Endothelial cell of coronary artery (primary cell): ENCODE data around the gene PALD1. TPM values are rescaled to one million over a fixed set of nuclear protein-coding genes. Genes with fewer than 3 reads are reported as not detected.

Experiments used
- total RNA-seq: library from RNA; depleted of rRNA; stranded (reverse); fragments of >200 nt; gene quantifications from 2 replicates; pipeline ENCODE4 v1.2.3, GENCODE V29; 2014

PALD1 gene
- 25.0 and 57.1 TPM in 2 replicates for total RNA-seq

GRCh38 chr10:70478191-70479164 is at the start of gene PALD1:
PALD1 (plus strand) TSS chr10:70478767; CDS start chr10:70525952, 47,185 bp downstream.

DNA sequence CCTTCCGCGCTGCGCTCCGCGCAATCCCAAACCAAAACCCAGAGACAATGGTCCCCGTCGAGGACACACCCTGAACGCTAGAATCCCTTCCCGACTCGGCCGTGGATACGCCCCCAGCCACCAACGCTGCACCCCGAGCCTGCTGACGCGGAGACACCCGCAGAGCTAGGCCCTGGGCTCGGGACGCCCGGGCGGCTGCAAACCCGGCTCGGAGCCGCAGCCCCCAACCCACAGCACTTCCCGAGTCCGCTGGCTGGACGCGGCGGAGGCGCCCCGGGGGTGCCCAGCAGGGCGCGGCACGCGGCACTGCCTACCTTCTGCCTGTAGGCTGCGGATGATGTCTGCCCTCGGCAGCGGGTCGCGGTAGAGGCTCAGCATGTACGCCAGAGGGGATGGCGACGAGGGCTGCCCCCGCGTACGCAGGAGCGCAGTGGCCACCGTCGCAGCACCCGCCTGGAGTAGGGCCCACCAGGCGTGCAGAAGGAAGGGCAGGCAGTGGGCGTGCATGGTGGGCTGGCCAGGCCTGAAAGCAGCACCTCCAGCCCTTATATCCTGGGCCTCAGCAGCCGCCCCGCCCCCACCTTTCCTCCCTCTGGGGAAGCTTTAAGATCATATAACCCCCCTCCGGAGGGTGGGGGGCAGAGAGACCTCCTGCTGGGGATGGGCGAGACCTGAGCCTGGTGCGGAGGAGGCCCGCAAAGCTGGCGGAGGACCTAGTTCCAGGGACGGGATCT is 37.2 kb upstream of the PALD1 start, which contains the start of gene NODAL:
TSS of gene NODAL (minus strand) at position 521 of the 734 bp plus-strand sequence. CDS start at position 507, 14 bp downstream.

GRCh38 chr10:70602665-70603448 is 124.3 kb downstream of the PALD1 start, which contains the start of gene PRF1:
PRF1 (minus strand) TSS chr10:70602741; CDS start chr10:70600902, 1,839 bp downstream.

Other genes with a start within 250 kb of the PALD1 start
- gene PPA1, start 245.3 kb upstream of the PALD1 start, total RNA-seq = 204 and 245 TPM in 2 replicates
- gene NPFFR1, start 194.8 kb upstream of the PALD1 start, total RNA-seq = not detected in 2 replicates
- 7.3 and 7.7 TPM in 2 replicates for gene LRRC20, start 96.1 kb upstream of the PALD1 start, total RNA-seq
- 15.4 and 16.3 TPM in 2 replicates for gene EIF4EBP2, start 74.6 kb upstream of the PALD1 start, total RNA-seq
- gene NODAL, start 37.1 kb upstream of the PALD1 start, total RNA-seq = not detected in 2 replicates
- gene PRF1, start 124.0 kb downstream of the PALD1 start, total RNA-seq = not detected in 2 replicates
- 0.19 TPM in 1 of 2 replicates, not detected in the other for gene ADAMTS14, start 193.7 kb downstream of the PALD1 start, total RNA-seq